Naive thymus-derived CD4-positive, alpha-beta T cell (primary cell): ENCODE results near the gene DMWD. TPM values are rescaled to one million over a fixed set of nuclear protein-coding genes. Genes with fewer than 3 reads are reported as not detected.
A peak's percentile ranks its signal among the peaks of the same experiment; 100 is the strongest.

Experiments used
- ATAC-seq: fragments of 150-1000 bp; cut with Tn5 transposase; 2 replicates; pipeline ENCODE4 v1.10.0; 2021; ENCODE audit warnings: mild to moderate bottlenecking, moderate library complexity
- CTCF ChIA-PET: fragments of 350-600 bp; sonication (Branson Sonifier 250); formaldehyde crosslinking; loops from one replicate; lab custom pipeline; 2021; ENCODE audit warnings: antibody characterized with exemption; lab: Charles Lee
- POLR2A ChIA-PET: fragments of 350-600 bp; sonication (Branson Sonifier 250); formaldehyde crosslinking; loops from one replicate; lab custom pipeline; 2021; ENCODE audit warnings: antibody characterized with exemption, inconsistent platforms; lab: Charles Lee
- DNase-seq, 9 donors: peaks; one replicate each; pipeline versions ENCODE4 v3.0.0 to v3.0.0-alpha.2; 2020 to 2022; ENCODE audit warnings: mixed read lengths in 1 of 9
- H3K27ac ChIP-seq: one replicate; pipeline ENCODE4 v1.7.0; 2013; ENCODE audit warnings: mild to moderate bottlenecking, low read depth, low read length, moderate library complexity
- H3K27me3 ChIP-seq, 2 donors: one replicate each; pipeline ENCODE4 v1.7.0; 2013; ENCODE audit warnings: low read length in 2 of 2, mild to moderate bottlenecking in 2 of 2, moderate library complexity in 2 of 2; ENCODE audit not compliant: control insufficient read depth in 2 of 2, insufficient read depth in 2 of 2
- H3K36me3 ChIP-seq, 3 experiments: 1 replicate in 2 of 3; 2 replicates in 1 of 3; pipeline ENCODE4 v1.7.0; 2013; ENCODE audit warnings: low read length in 3 of 3, mild to moderate bottlenecking in 3 of 3, moderate library complexity in 1 of 3; ENCODE audit not compliant: insufficient read depth in 3 of 3, control insufficient read depth in 2 of 3
- H3K4me1 ChIP-seq, 2 donors: one replicate each; pipeline ENCODE4 v1.7.0; 2013; ENCODE audit warnings: low read length in 2 of 2, mild to moderate bottlenecking in 2 of 2, moderate library complexity in 1 of 2; ENCODE audit not compliant: control insufficient read depth in 2 of 2, insufficient read depth in 2 of 2
- H3K4me3 ChIP-seq: 2 replicates; pipeline ENCODE4 v1.7.0; 2013; ENCODE audit warnings: mild to moderate bottlenecking, low read length
- H3K9me3 ChIP-seq, 3 experiments: 1 replicate in 2 of 3; 2 replicates in 1 of 3; pipeline ENCODE4 v1.7.0; 2013; ENCODE audit warnings: low read length in 3 of 3; ENCODE audit not compliant: control insufficient read depth in 2 of 3
- H3K27ac Mint-ChIP-seq, 9 donors: one replicate each; pipeline ENCODE4 v1.8.0; 2020 to 2022; ENCODE audit warnings: mixed read lengths in 9 of 9, mild to moderate bottlenecking in 8 of 9, moderate library complexity in 5 of 9, inconsistent platforms in 2 of 9
- H3K27me3 Mint-ChIP-seq, 5 donors: one replicate each; pipeline ENCODE4 v1.8.0; 2021 to 2022; ENCODE audit warnings: mixed read lengths in 5 of 5, mild to moderate bottlenecking in 1 of 5
- H3K36me3 Mint-ChIP-seq, 5 donors: one replicate each; pipeline ENCODE4 v1.8.0; 2020 to 2022; ENCODE audit warnings: mixed read lengths in 5 of 5, mild to moderate bottlenecking in 3 of 5, inconsistent platforms in 1 of 5
- H3K4me1 Mint-ChIP-seq, 7 donors: one replicate each; pipeline ENCODE4 v1.8.0; 2020 to 2022; ENCODE audit warnings: mixed read lengths in 7 of 7, mild to moderate bottlenecking in 3 of 7, inconsistent platforms in 1 of 7
- H3K4me3 Mint-ChIP-seq, 10 donors: one replicate each; pipeline ENCODE4 v1.8.0; 2020 to 2022; ENCODE audit warnings: mild to moderate bottlenecking in 10 of 10, mixed read lengths in 10 of 10, moderate library complexity in 6 of 10, inconsistent platforms in 2 of 10
- H3K9me3 Mint-ChIP-seq, 11 donors: one replicate each; pipeline ENCODE4 v1.8.0; 2020 to 2022; ENCODE audit warnings: mixed read lengths in 11 of 11, mild to moderate bottlenecking in 4 of 11, inconsistent platforms in 1 of 11, moderate library complexity in 1 of 11
- intact Hi-C, 2 donors: fragments of 100-400 bp; cut with micrococcal nuclease; formaldehyde crosslinking; loops; one replicate each; pipeline ENCODE4 v1.15.1; 2023
- polyA plus RNA-seq, 2 donors: library from polyadenylated mRNA; unstranded; fragments of 300-500 nt; fragmentation: Illumina TruSeq; gene quantifications; one replicate each; pipeline ENCODE4 v1.2.3, GENCODE V29; 2021
- total RNA-seq, 6 experiments: library from RNA in 5 of 6; stranded (reverse) in 5 of 6; gene quantifications; 1 replicate in 5 of 6; 2 replicates in 1 of 6; pipeline ENCODE4 v1.2.3 and lab custom pipeline; 2021 to 2026

The DMWD gene
- total and polyA plus RNA-seq, 7 experiments from 2014 or later = 3.7 to 43.2 (median 22.9) TPM

- Mint-ChIP-seq H3K9me3 (no peaks in the 10 kb centered on the region), H3K27ac (peak overlapping the region in 2 of 9 donors; percentile 56 to 66), H3K27me3 (peaks cover 0 to 22% (median 0%) of the 10 kb centered on the region in 5 donors), H3K4me1 (peaks cover 0 to 16% (median 8%) of the 10 kb centered on the region in 7 donors), H3K4me3 (peak overlapping the region in 9 of 10 donors; percentile 30 to 92 (median 52)), H3K36me3 (peaks cover 0 to under 1% (median 0%) of the 10 kb centered on the region in 5 donors)
- DNase-seq (no peak), ATAC-seq (no peak)
- Histone ChIP-seq H3K4me3 (no peak overlapping the region), H3K36me3 (no peaks in the 10 kb centered on the region), H3K27ac (no peak overlapping the region), H3K4me1 (peaks cover 9 to 13% of the 10 kb centered on the region in 2 donors), H3K27me3 (no peaks in the 10 kb centered on the region), H3K9me3 (no peaks in the 10 kb centered on the region)
- ChIA-PET POLR2A (interaction anchor here (2.8 kb wide), 1 partner anchor 54 kb away, joined by 10 read pairs; no protein-coding TSS in a partner anchor), CTCF (interaction anchor here (2.6 to 4.8 kb wide), 3 partner anchors 8 to 28 kb away, joined by 19 to 99 read pairs (median 28); no protein-coding TSS in a partner anchor)
- intact Hi-C loops = loop anchor here in 1 of 2 donors (5.0 kb wide), 2 partner anchors 91 to 241 kb away; partner anchors contain the start of genes FOXA3 and SYMPK
Measured at GRCh38 chr19:45771311-45771933, 21.2 kb downstream of the DMWD start.

GRCh38 chr19:45770192-45771101 lies 22.2 kb downstream of the DMWD start:
- Histone ChIP-seq H3K4me1 (peaks cover 9 to 13% of the 10 kb centered on the region in 2 donors), H3K4me3 (peak overlapping the region; percentile 95), H3K27me3 (no peaks in the 10 kb centered on the region), H3K36me3 (no peaks in the 10 kb centered on the region), H3K27ac (peak overlapping the region; percentile 64), H3K9me3 (no peaks in the 10 kb centered on the region)
- H3K9me3 Mint-ChIP-seq = no peaks in the 10 kb centered on the region
- ChIA-PET CTCF (interaction anchor here (0.7 to 4.8 kb wide), 8 partner anchors 9 to 241 kb away, joined by 3 to 99 read pairs (median 4); no protein-coding TSS in a partner anchor), POLR2A (interaction anchor here (0.9 to 2.8 kb wide), 7 partner anchors 8 to 79 kb away, joined by 3 to 20 read pairs (median 4); partner anchors contain the start of gene SNRPD2)
- H3K36me3 Mint-ChIP-seq = no peaks in the 10 kb centered on the region
- peaks cover 0 to 28% (median 4%) of the 10 kb centered on the region in 5 donors for H3K27me3 Mint-ChIP-seq
- peak overlapping the region; percentile 81 to 92 (median 88) for H3K4me3 Mint-ChIP-seq
- peak; percentile 84 to 97 (median 93) for DNase-seq
- H3K27ac Mint-ChIP-seq = peak overlapping the region in 7 of 9 donors; percentile 43 to 93 (median 85)
- intact Hi-C loops = loop anchor here (1.0 to 5.0 kb wide), 13 partner anchors 9 to 246 kb away; partner anchors contain the start of genes DMWD (in 2 of the 2), SYMPK (in 2 of the 2), CCDC61 (in 1 of the 2) and FOXA3 (in 1 of the 2)
- H3K4me1 Mint-ChIP-seq = peaks cover 0 to 16% (median 8%) of the 10 kb centered on the region in 7 donors
- ATAC-seq = peak; percentile 85

- peak; percentile 55 for ATAC-seq
- Histone ChIP-seq H3K27ac (peak overlapping the region; percentile 64), H3K27me3 (no peaks in the 10 kb centered on the region), H3K9me3 (no peaks in the 10 kb centered on the region), H3K36me3 (no peaks in the 10 kb centered on the region), H3K4me3 (peak overlapping the region; percentile 95), H3K4me1 (peaks cover 9 to 13% of the 10 kb centered on the region in 2 donors)
- H3K36me3 Mint-ChIP-seq = no peaks in the 10 kb centered on the region
- H3K27ac Mint-ChIP-seq = peak overlapping the region; percentile 36 to 93 (median 85)
- peaks cover 0 to 31% (median 4%) of the 10 kb centered on the region in 5 donors for H3K27me3 Mint-ChIP-seq
- DNase-seq = peak in 7 of 9 donors; percentile 63 to 88 (median 82)
- POLR2A ChIA-PET = interaction anchor here (0.6 to 2.8 kb wide), 11 partner anchors 9 to 78 kb away, joined by 3 to 20 read pairs (median 4); partner anchors contain the start of genes DMWD, FBXO46 and SNRPD2
- CTCF ChIA-PET = interaction anchor here (0.6 to 4.8 kb wide), 17 partner anchors 9 to 245 kb away, joined by 3 to 99 read pairs (median 4); partner anchors contain the start of gene DMWD
- H3K4me3 Mint-ChIP-seq = peak overlapping the region; percentile 81 to 92 (median 88)
- H3K9me3 Mint-ChIP-seq = no peaks in the 10 kb centered on the region
- H3K4me1 Mint-ChIP-seq = peaks cover 0 to 16% (median 8%) of the 10 kb centered on the region in 7 donors
- intact Hi-C loops = loop anchor here (1.0 to 10.0 kb wide), 17 partner anchors 9 to 246 kb away; partner anchors contain the start of genes CCDC61 (in 2 of the 2), DMWD (in 2 of the 2), IRF2BP1 (in 2 of the 2) and QPCTL (in 2 of the 2)
Measured at GRCh38 chr19:45769821-45770191, 22.8 kb downstream of the DMWD start.

- Histone ChIP-seq H3K27me3 (no peaks in the 10 kb centered on the region), H3K4me3 (peak within 1 kb of the TSS; percentile 95), H3K9me3 (no peaks in the 10 kb centered on the region), H3K27ac (peak within 1 kb of the TSS; percentile 64), H3K4me1 (peaks cover 9 to 13% of the 10 kb centered on the region in 2 donors), H3K36me3 (no peaks in the 10 kb centered on the region)
- H3K27me3 Mint-ChIP-seq = peaks cover 0 to 35% (median 7%) of the 10 kb centered on the region in 5 donors
- ATAC-seq (peak; percentile 82), DNase-seq (peak; percentile 84 to 98 (median 88))
- H3K4me3 Mint-ChIP-seq = peak within 1 kb of the TSS; percentile 81 to 92 (median 88)
- H3K4me1 Mint-ChIP-seq = peaks cover 0 to 16% (median 8%) of the 10 kb centered on the region in 7 donors
- H3K9me3 Mint-ChIP-seq = no peaks in the 10 kb centered on the region
- intact Hi-C loops = loop anchor here (1.0 to 10.0 kb wide), 6 partner anchors 38 to 240 kb away; partner anchors contain the start of genes QPCTL (in 2 of the 2), CCDC61 (in 1 of the 2) and IRF2BP1 (in 1 of the 2)
- ChIA-PET CTCF (interaction anchor here (0.6 to 4.8 kb wide), 20 partner anchors 8 to 245 kb away, joined by 3 to 99 read pairs (median 4); partner anchors contain the start of genes DMWD and SYMPK), POLR2A (interaction anchor here (0.6 to 2.8 kb wide), 12 partner anchors 10 to 117 kb away, joined by 3 to 20 read pairs (median 4); partner anchors contain the start of genes DMWD, FBXO46, IRF2BP1 and SNRPD2)
- H3K27ac Mint-ChIP-seq = peak within 1 kb of the TSS; percentile 36 to 93 (median 85)
- no peaks in the 10 kb centered on the region for H3K36me3 Mint-ChIP-seq
Measured at GRCh38 chr19:45768984-45769782, 23.5 kb downstream of the DMWD start, which contains the start of gene SIX5. Gene SIX5 (minus strand): TSS chr19:45769252. CDS start chr19:45768844, 408 bp downstream.

- Mint-ChIP-seq H3K36me3 (no peaks in the 10 kb centered on the region), H3K27ac (peak overlapping the region in 5 of 9 donors; percentile 66 to 91 (median 70)), H3K27me3 (peaks cover 0 to 35% (median 7%) of the 10 kb centered on the region in 5 donors), H3K4me1 (peaks cover 0 to 16% (median 8%) of the 10 kb centered on the region in 7 donors), H3K9me3 (no peaks in the 10 kb centered on the region), H3K4me3 (peak overlapping the region; percentile 81 to 92 (median 86))
- H3K9me3 ChIP-seq = no peaks in the 10 kb centered on the region
- H3K4me1 ChIP-seq = peaks cover 9 to 13% of the 10 kb centered on the region in 2 donors
- no peaks in the 10 kb centered on the region for H3K27me3 ChIP-seq
- H3K4me3 ChIP-seq = peak overlapping the region; percentile 95
- DNase-seq = peak in 4 of 9 donors; percentile 19 to 37 (median 29)
- CTCF ChIA-PET = interaction anchor here (0.6 to 4.8 kb wide), 7 partner anchors 10 to 94 kb away, joined by 3 to 99 read pairs (median 5); partner anchors contain the start of gene SYMPK
- ATAC-seq = no peak
- POLR2A ChIA-PET = interaction anchor here (0.9 to 2.8 kb wide), 9 partner anchors 10 to 118 kb away, joined by 3 to 20 read pairs (median 5); partner anchors contain the start of genes DMWD, IRF2BP1 and SNRPD2
- H3K27ac ChIP-seq = peak overlapping the region; percentile 60
- H3K36me3 ChIP-seq = no peaks in the 10 kb centered on the region
- intact Hi-C loops = loop anchor here in 1 of 2 donors (5.0 to 10.0 kb wide), 2 partner anchors 51 to 226 kb away; partner anchors contain the start of gene CCDC61
Measured at GRCh38 chr19:45768655-45768983, 24.0 kb downstream of the DMWD start.
